Measurements from ENCODE around the gene HBS1L. TPM values are rescaled to one million over a fixed set of nuclear protein-coding genes. Genes with fewer than 3 reads are reported as not detected.

Gene HBS1L
- total and polyA plus RNA-seq, 2 of the 4 experiments (the other 2 are of a cell fraction), result 45.1 to 120 TPM

DNA sequence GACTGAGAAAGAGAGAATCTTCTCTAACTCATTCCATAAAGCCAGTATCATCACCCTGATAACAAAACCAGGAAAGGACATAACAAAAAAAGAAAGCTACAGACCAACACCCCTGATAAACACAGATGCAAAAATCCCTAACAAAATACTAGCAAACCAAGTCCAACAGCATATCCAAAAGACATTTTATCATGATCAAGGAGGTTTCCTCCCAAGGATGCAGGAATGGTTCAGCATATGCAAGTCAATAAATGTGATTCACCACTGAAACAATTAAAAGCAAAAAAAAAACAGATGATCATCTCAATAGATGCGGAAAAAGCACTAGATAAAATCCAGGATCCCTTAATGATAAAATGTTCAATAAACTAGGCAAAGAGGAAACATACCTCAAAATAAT is 80.3 kb downstream of the HBS1L start:
- Histone ChIP-seq H2BK5ac (ENCODE audit: low read depth, low read length, poor library complexity, severe bottlenecking) (no peak overlapping the region), H3K79me1 (ENCODE audit: low read depth in 1 of 2, low read length in 2 of 2) (peaks cover 0 to 6% of the 10 kb centered on the region in 2 experiments; a peak in 2 of 4 replicates), H3K9ac (ENCODE audit: low read depth, low read length) (no peak overlapping the region), H4K20me1 (ENCODE audit: insufficient read depth, low read length) (no peaks in the 10 kb centered on the region), H3K14ac (replicated peaks; ENCODE audit: low read depth, low read length) (no peak overlapping the region), H4K8ac (ENCODE audit: low read depth in 2 of 2, low read length in 2 of 2) (no peak overlapping the region), H2BK120ac (ENCODE audit: low read depth, low read length) (no peak overlapping the region), H2AK9ac (replicated peaks; ENCODE audit: low read depth, low read length, poor library complexity) (no peak overlapping the region), H3K9me3 (ENCODE audit: control insufficient read depth, insufficient read depth, low read length) (no peaks in the 10 kb centered on the region), H2BK15ac (ENCODE audit: low read depth, low read length) (no peak overlapping the region), H2AK5ac (ENCODE audit: low read depth, low read length) (no peak overlapping the region), H4K5ac (ENCODE audit: low read depth, low read length) (no peak overlapping the region), H3K56ac (ENCODE audit: extremely low read depth, insufficient read depth, low read length) (no peak overlapping the region), H3K4me1 (ENCODE audit: control insufficient read depth, insufficient read depth, low read length) (no peaks in the 10 kb centered on the region), H2BK20ac (ENCODE audit: low read depth, low read length) (no peak overlapping the region), H2AFZ (replicated peaks; ENCODE audit: low read length, poor library complexity) (no peak overlapping the region), H3K4me2 (ENCODE audit: low read depth, low read length) (no peak overlapping the region), H3K27ac (ENCODE audit: insufficient read depth, low read length) (no peak overlapping the region), H3K36me3 (ENCODE audit: control insufficient read depth, insufficient read depth, low read length) (peaks cover 8% of the 10 kb centered on the region), H3K27me3 (ENCODE audit: control insufficient read depth, insufficient read depth, low read length) (no peaks in the 10 kb centered on the region), H3K9me1 (ENCODE audit: insufficient read depth, low read length) (no peaks in the 10 kb centered on the region), H3K4me3 (ENCODE audit: insufficient read depth, low read depth, low read length) (no peak overlapping the region), H3K4ac (ENCODE audit: low read depth, low read length) (no peak overlapping the region), H3K18ac (ENCODE audit: low read depth, low read length) (no peak overlapping the region), H4K91ac (ENCODE audit: insufficient read depth, low read depth, low read length) (no peak overlapping the region), H3K23ac (ENCODE audit: low read depth, low read length) (no peak overlapping the region)
- intact Hi-C loops (cut with micrococcal nuclease) (no loop called here), dilution Hi-C loops (cut with HindIII; ENCODE audit: low sequenced_read_pairs, unreplicated experiment) (no loop called here), in situ Hi-C loops (cut with MboI; ENCODE audit: low sequenced_read_pairs) (no loop called here)
- DNase-seq (no peak), ATAC-seq (ENCODE audit: low read depth) (no peak)
- CTCF ChIA-PET, result no interaction called here
- no CpG with 5 or more reads among the region's 1 CpG for WGBS, 2 experiments (ENCODE audit: extremely low coverage in 2 of 2, insufficient read length in 1 of 2)
- BruUV-seq (replicated peaks), result no TSS peak
- POLR2A ChIA-PET (ENCODE audit: unreplicated experiment), result no interaction called here
- TF ChIP-seq RCOR1 (IDR thresholded peaks at IDR 0.05; ENCODE audit: insufficient replicate concordance, low read length), result no peak
- no peak for TF ChIP-seq MXI1 (IDR thresholded peaks at IDR 0.05; ENCODE audit: borderline replicate concordance, low read depth, low read length)
- TF ChIP-seq RFX5 (IDR thresholded peaks at IDR 0.05; ENCODE audit: low read depth, low read length), result no peak
- no peak for TF ChIP-seq SMC3 (IDR thresholded peaks at IDR 0.05; ENCODE audit: low read depth, low read length)
- TF ChIP-seq CHD1 (IDR thresholded peaks at IDR 0.05; ENCODE audit: low read depth, low read length), result no peak
- TF ChIP-seq, protein P1, sequence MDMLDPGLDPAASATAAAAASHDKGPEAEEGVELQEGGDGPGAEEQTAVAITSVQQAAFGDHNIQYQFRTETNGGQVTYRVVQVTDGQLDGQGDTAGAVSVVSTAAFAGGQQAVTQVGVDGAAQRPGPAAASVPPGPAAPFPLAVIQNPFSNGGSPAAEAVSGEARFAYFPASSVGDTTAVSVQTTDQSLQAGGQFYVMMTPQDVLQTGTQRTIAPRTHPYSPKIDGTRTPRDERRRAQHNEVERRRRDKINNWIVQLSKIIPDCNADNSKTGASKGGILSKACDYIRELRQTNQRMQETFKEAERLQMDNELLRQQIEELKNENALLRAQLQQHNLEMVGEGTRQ (IDR thresholded peaks at IDR 0.05; ENCODE audit: low read depth, low read length), result no peak
- TF ChIP-seq MAFK (IDR thresholded peaks at IDR 0.05; ENCODE audit: low read depth, low read length), result no peak
- TF ChIP-seq BHLHE40 (IDR thresholded peaks at IDR 0.05; ENCODE audit: low read depth, low read length), result no peak
- no peak for TF ChIP-seq FOS (IDR thresholded peaks at IDR 0.05; ENCODE audit: low read depth, low read length)
- no peak for TF ChIP-seq MAZ (IDR thresholded peaks at IDR 0.05; ENCODE audit: borderline replicate concordance, low read depth, low read length)
- TF ChIP-seq POLR2A (IDR thresholded peaks at IDR 0.05; ENCODE audit: low read depth, low read length), result no peak
- TF ChIP-seq NFE2L2 (IDR thresholded peaks at IDR 0.05; ENCODE audit: low read depth, low read length), result no peak
- TF ChIP-seq, protein P2, sequence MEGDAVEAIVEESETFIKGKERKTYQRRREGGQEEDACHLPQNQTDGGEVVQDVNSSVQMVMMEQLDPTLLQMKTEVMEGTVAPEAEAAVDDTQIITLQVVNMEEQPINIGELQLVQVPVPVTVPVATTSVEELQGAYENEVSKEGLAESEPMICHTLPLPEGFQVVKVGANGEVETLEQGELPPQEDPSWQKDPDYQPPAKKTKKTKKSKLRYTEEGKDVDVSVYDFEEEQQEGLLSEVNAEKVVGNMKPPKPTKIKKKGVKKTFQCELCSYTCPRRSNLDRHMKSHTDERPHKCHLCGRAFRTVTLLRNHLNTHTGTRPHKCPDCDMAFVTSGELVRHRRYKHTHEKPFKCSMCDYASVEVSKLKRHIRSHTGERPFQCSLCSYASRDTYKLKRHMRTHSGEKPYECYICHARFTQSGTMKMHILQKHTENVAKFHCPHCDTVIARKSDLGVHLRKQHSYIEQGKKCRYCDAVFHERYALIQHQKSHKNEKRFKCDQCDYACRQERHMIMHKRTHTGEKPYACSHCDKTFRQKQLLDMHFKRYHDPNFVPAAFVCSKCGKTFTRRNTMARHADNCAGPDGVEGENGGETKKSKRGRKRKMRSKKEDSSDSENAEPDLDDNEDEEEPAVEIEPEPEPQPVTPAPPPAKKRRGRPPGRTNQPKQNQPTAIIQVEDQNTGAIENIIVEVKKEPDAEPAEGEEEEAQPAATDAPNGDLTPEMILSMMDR (conservative IDR thresholded peaks at IDR 0.05; ENCODE audit: low read depth, low read length), result no peak
- TF ChIP-seq CEBPB (IDR thresholded peaks at IDR 0.05; ENCODE audit: low read depth, low read length), result no peak
- TF ChIP-seq, protein P3, sequence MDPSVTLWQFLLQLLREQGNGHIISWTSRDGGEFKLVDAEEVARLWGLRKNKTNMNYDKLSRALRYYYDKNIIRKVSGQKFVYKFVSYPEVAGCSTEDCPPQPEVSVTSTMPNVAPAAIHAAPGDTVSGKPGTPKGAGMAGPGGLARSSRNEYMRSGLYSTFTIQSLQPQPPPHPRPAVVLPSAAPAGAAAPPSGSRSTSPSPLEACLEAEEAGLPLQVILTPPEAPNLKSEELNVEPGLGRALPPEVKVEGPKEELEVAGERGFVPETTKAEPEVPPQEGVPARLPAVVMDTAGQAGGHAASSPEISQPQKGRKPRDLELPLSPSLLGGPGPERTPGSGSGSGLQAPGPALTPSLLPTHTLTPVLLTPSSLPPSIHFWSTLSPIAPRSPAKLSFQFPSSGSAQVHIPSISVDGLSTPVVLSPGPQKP (IDR thresholded peaks at IDR 0.05; ENCODE audit: borderline replicate concordance, low read depth, low read length), result no peak
- TF ChIP-seq RAD21 (IDR thresholded peaks at IDR 0.05; ENCODE audit: low read length), result no peak

Data from IMR-90 (cell line).